Endothelial cell of umbilical vein (primary cell): ENCODE measurements around the gene LRRC46. TPM values are rescaled to one million over a fixed set of nuclear protein-coding genes. Genes with fewer than 3 reads are reported as not detected.

Experiments used
- BruUV-seq: library from RNA; stranded (reverse); fragments of 400-500 nt; replicated peaks from 2 replicates; lab custom pipeline; 2021; lab: Mats Ljungman, UMichigan
- CTCF ChIA-PET: fragments of 300-600, 350-600 bp; sonication (Branson Sonifier 250); formaldehyde crosslinking; loops from one replicate; lab custom pipeline; 2021; ENCODE audit warnings: antibody characterized with exemption, inconsistent platforms; lab: Charles Lee
- POLR2A ChIA-PET: fragments of 300-600, 350-600 bp; sonication (Branson Sonifier 250); formaldehyde crosslinking; loops from one replicate; lab custom pipeline; 2021; ENCODE audit warnings: antibody characterized with exemption, inconsistent platforms; lab: Charles Lee
- DNase-seq: peaks from one replicate; pipeline ENCODE4 v3.0.0-alpha.2; 2011; ENCODE audit warnings: low read depth, low spot score
- FAIRE-seq: peaks from 2 replicates; lab custom pipeline; 2011; peaks lifted over from hg19 to GRCh38; lab: Jason Lieb, UNC
- H2AFZ ChIP-seq: 2 replicates; pipeline ENCODE4 v1.6.0; 2012; ENCODE audit warnings: low read depth, low read length, control low read depth, inconsistent platforms
- H3K27ac ChIP-seq: 2 replicates; pipeline ENCODE4 v1.5.1; 2011; ENCODE audit warnings: low read depth, mild to moderate bottlenecking, control low read depth, low read length, moderate library complexity; ENCODE audit not compliant: insufficient read depth
- H3K27me3 ChIP-seq, 2 experiments: 2 replicates each; pipeline versions ENCODE4 v1.6.0 to v1.6.1; 2011; ENCODE audit warnings: low read length in 2 of 2, mixed read lengths in 1 of 2; ENCODE audit not compliant: control insufficient read depth in 2 of 2, insufficient read depth in 2 of 2
- H3K36me3 ChIP-seq, 2 experiments: 2 replicates in 1 of 2; 3 replicates in 1 of 2; pipeline ENCODE4 v1.5.1; 2011; ENCODE audit warnings: low read length in 2 of 2, mild to moderate bottlenecking in 1 of 2, moderate library complexity in 1 of 2; ENCODE audit not compliant: control insufficient read depth in 2 of 2, insufficient read depth in 2 of 2; ENCODE audit errors: extremely low read depth in 1 of 2
- H3K4me1 ChIP-seq: 3 replicates; pipeline ENCODE4 v1.5.1; 2011; ENCODE audit warnings: mild to moderate bottlenecking, low read length; ENCODE audit not compliant: control insufficient read depth, insufficient read depth; ENCODE audit errors: extremely low read depth
- H3K4me2 ChIP-seq: 2 replicates; pipeline ENCODE4 v1.6.1; 2011; ENCODE audit warnings: low read length, control low read depth, mixed read lengths; ENCODE audit not compliant: insufficient read depth
- H3K4me3 ChIP-seq, 3 experiments: fragments of 200-600 bp in 1 of 3; sonication (generic), shearing (Covaris generic) in 1 of 3; replicated peaks in 1 of 3; 2 replicates each; pipeline ENCODE4 v1.5.1; 2011 to 2016; ENCODE audit warnings: control low read depth in 3 of 3, low read length in 3 of 3, mild to moderate bottlenecking in 2 of 3, inconsistent platforms in 1 of 3, low read depth in 1 of 3, moderate library complexity in 1 of 3; ENCODE audit not compliant: insufficient read depth in 1 of 3
- H3K79me2 ChIP-seq: 2 replicates; pipeline ENCODE4 v1.6.0; 2012; ENCODE audit warnings: low read length, inconsistent platforms; ENCODE audit not compliant: control insufficient read depth, insufficient read depth
- H3K9ac ChIP-seq: replicated peaks from 2 replicates; pipeline ENCODE3; 2011; ENCODE audit warnings: low read length, control low read depth; ENCODE audit not compliant: insufficient read depth; ENCODE audit errors: extremely low read depth
- H3K9me1 ChIP-seq: replicated peaks from 3 replicates; pipeline ENCODE4 v1.6.0; 2011; ENCODE audit warnings: mild to moderate bottlenecking, low read length; ENCODE audit not compliant: control insufficient read depth, insufficient read depth; ENCODE audit errors: extremely low read depth
- H3K9me3 ChIP-seq: replicated peaks from 2 replicates; pipeline ENCODE4 v1.5.1; 2012; ENCODE audit warnings: low read length, inconsistent platforms; ENCODE audit not compliant: control insufficient read depth, insufficient read depth
- H4K20me1 ChIP-seq: replicated peaks from 2 replicates; pipeline ENCODE3; 2011; ENCODE audit warnings: mild to moderate bottlenecking, low read length; ENCODE audit not compliant: control insufficient read depth, insufficient read depth; ENCODE audit errors: extremely low read depth
- EZH2 ChIP-seq: IDR thresholded peaks from 2 replicates; pipeline ENCODE4 v1.6.1; 2012; ENCODE audit warnings: borderline replicate concordance, low read depth, mild to moderate bottlenecking, moderate library complexity, low read length, inconsistent platforms; ENCODE audit not compliant: severe bottlenecking
- FOS ChIP-seq: IDR thresholded peaks from 2 replicates; pipeline ENCODE4 v1.6.1; 2011; ENCODE audit warnings: mild to moderate bottlenecking, low read length, moderate library complexity, borderline replicate concordance; ENCODE audit not compliant: insufficient read depth
- GATA2 ChIP-seq: IDR thresholded peaks from 2 replicates; pipeline ENCODE4 v1.7.0; 2011; ENCODE audit warnings: low read depth, mild to moderate bottlenecking, moderate library complexity, mixed read lengths, low read length; ENCODE audit not compliant: insufficient read length, insufficient read depth
- JUN ChIP-seq: IDR thresholded peaks from 2 replicates; pipeline ENCODE4 v1.6.1; 2011; ENCODE audit warnings: borderline replicate concordance, low read depth; ENCODE audit not compliant: insufficient read length, insufficient read depth
- MYC ChIP-seq: IDR thresholded peaks from one replicate; pipeline ENCODE4 v1.6.1; 2011; ENCODE audit warnings: mild to moderate bottlenecking, low read depth, low read length
- POLR2A ChIP-seq: IDR thresholded peaks from 2 replicates; pipeline ENCODE4 v1.6.1; 2012; ENCODE audit warnings: low read depth, mild to moderate bottlenecking, control low read depth, low read length
- POLR2AphosphoS5 ChIP-seq: IDR thresholded peaks from 2 replicates; pipeline ENCODE4 v1.6.1; 2012; ENCODE audit warnings: low read depth, mild to moderate bottlenecking, control low read depth, low read length, moderate library complexity; ENCODE audit not compliant: insufficient read depth
- dilution Hi-C: fragments of 300-500 bp; cut with MboI; formaldehyde crosslinking; loops from one replicate; pipeline ENCODE4 v1.15.0; 2019; ENCODE audit warnings: low sequenced_read_pairs; ENCODE audit not compliant: extremely low pct_ligation_motif_present
- intact Hi-C: fragments of 100-400 bp; cut with micrococcal nuclease; formaldehyde crosslinking; loops from one replicate; pipeline ENCODE4 v1.10.0; 2022
- polyA plus RNA-seq, 4 experiments: library from polyadenylated mRNA; depleted of rRNA in 3 of 4; stranded (reverse) in 3 of 4; unstranded in 1 of 4; fragments of >200 nt; gene quantifications; 2 replicates each; pipeline versions ENCODE4 v1.2.1 to v1.2.3, GENCODE V29; 2011 to 2012; ENCODE audit warnings: missing spikeins in 1 of 4
- total RNA-seq: library from RNA; stranded (reverse); gene quantifications from 2 replicates; pipeline ENCODE4 v1.2.3, GENCODE V29; 2021
- TF ChIP-seq, protein P1 (sequence below), 2 donors: IDR thresholded peaks; 1 replicate in 1 of 2; 2 replicates in 1 of 2; pipeline ENCODE4 v1.5.1; 2011; ENCODE audit warnings: low read length in 2 of 2, mild to moderate bottlenecking in 2 of 2, moderate library complexity in 2 of 2, control low read depth in 1 of 2, inconsistent platforms in 1 of 2, low read depth in 1 of 2; ENCODE audit not compliant: insufficient read depth in 1 of 2; ENCODE audit errors: extremely low read depth in 1 of 2

LRRC46 gene
- total and polyA plus RNA-seq, 2 donors (not counting 3 experiments of a cell fraction or from before 2014, with no cell fraction given) = 0.36 to 0.42 TPM

DNA sequence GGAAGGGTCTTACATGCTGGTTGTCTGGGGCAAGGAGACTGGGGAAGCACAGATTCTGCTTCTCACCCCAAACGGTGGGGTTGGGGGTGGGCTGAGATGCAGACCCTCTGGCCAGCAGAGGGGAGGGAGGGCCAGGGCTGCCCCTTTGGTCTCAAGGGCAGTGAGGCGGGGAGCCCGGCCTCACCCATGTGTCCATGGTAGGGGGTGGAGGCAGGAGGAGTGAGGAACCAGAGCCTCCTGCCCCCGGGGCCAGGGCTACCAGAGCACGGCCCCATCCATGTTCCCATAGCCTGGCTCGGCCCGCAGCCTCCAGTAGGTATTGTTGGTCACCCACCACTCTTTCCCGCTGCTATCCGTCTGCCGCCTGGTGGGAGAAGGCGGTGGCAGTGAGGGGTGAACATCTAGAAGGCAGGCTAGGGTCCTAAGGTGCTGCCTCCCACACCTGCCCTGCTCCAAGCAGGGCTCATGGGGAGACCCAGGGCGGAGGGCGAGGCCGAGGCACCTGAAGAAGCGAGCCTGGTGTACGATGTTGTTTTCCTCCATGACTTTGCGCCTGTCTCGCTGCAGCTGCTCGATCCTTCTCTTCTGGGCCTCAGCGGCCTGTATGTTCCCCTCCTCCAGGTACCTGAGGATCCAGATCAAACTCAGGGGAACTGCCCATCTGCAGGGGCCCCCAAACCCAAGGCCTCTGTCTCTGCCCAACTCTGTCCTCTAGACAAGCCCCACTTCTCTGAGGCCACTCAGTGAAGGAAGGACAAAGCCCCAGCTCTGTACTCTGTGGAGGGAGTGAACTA lies 23.2 kb upstream of the LRRC46 start:
- dilution Hi-C loops = no loop called here
- TF ChIP-seq, protein P1, sequence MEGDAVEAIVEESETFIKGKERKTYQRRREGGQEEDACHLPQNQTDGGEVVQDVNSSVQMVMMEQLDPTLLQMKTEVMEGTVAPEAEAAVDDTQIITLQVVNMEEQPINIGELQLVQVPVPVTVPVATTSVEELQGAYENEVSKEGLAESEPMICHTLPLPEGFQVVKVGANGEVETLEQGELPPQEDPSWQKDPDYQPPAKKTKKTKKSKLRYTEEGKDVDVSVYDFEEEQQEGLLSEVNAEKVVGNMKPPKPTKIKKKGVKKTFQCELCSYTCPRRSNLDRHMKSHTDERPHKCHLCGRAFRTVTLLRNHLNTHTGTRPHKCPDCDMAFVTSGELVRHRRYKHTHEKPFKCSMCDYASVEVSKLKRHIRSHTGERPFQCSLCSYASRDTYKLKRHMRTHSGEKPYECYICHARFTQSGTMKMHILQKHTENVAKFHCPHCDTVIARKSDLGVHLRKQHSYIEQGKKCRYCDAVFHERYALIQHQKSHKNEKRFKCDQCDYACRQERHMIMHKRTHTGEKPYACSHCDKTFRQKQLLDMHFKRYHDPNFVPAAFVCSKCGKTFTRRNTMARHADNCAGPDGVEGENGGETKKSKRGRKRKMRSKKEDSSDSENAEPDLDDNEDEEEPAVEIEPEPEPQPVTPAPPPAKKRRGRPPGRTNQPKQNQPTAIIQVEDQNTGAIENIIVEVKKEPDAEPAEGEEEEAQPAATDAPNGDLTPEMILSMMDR (IDR thresholded peaks at IDR 0.05; ENCODE audit: extremely low read depth in 1 of 2, insufficient read depth in 1 of 2, low read depth in 1 of 2, low read length in 2 of 2) = no peak
- TF ChIP-seq MYC (no peak), JUN (no peak), POLR2A (no peak), POLR2AphosphoS5 (no peak), GATA2 (no peak), FOS (no peak), EZH2 (no peak)
- Histone ChIP-seq H4K20me1 (no peaks in the 10 kb centered on the region), H3K9ac (no peak overlapping the region), H3K9me3 (no peaks in the 10 kb centered on the region), H3K27ac (no peak overlapping the region), H3K9me1 (no peaks in the 10 kb centered on the region), H2AFZ (no peak overlapping the region), H3K27me3 (no peaks in the 10 kb centered on the region), H3K4me1 (peaks cover 9% of the 10 kb centered on the region), H3K4me3 (no peak overlapping the region), H3K36me3 (peaks cover 3 to 35% of the 10 kb centered on the region in 2 experiments), H3K79me2 (no peaks in the 10 kb centered on the region), H3K4me2 (no peak overlapping the region)
- no TSS peak for BruUV-seq
- ChIA-PET CTCF (interaction anchor here (1.1 kb wide), 1 partner anchor 23 kb away, joined by 3 read pairs; the partner anchor contains the start of genes LRRC46 and MRPL10), POLR2A (no interaction called here)
- DNase-seq = no peak
- intact Hi-C loops = no loop called here
- FAIRE-seq = no peak
